PC-9 (cell line): Measurements from ENCODE around the gene KRCC1. TPM values are rescaled to one million over a fixed set of nuclear protein-coding genes. Genes with fewer than 3 reads are reported as not detected.

Source experiments
- BruUV-seq: library from RNA; stranded (reverse); fragments of 400-500 nt; replicated peaks from 2 replicates; lab custom pipeline; 2021; lab: Mats Ljungman, UMichigan
- CTCF ChIA-PET: fragments of 300-600 bp; sonication (Branson Sonifier 250); formaldehyde crosslinking; loops from one replicate; lab custom pipeline; 2022; ENCODE audit warnings: antibody characterized with exemption; lab: Charles Lee
- POLR2A ChIA-PET: fragments of 300-600 bp; sonication (Branson Sonifier 250); formaldehyde crosslinking; loops from one replicate; lab custom pipeline; 2022; ENCODE audit warnings: antibody characterized with exemption; ENCODE audit not compliant: unreplicated experiment; lab: Charles Lee
- DNase-seq, 2 experiments: peaks; one replicate each; pipeline versions ENCODE4 v3.0.0 to v3.0.0-alpha.2; 2015 to 2022; ENCODE audit warnings: mixed read lengths in 1 of 2
- H2AFZ ChIP-seq: fragments of 200-600 bp; sonication (generic); 2 replicates; pipeline ENCODE4 v1.8.1; 2017; ENCODE audit warnings: antibody characterized with exemption
- H3F3A ChIP-seq: fragments of 200-600 bp; sonication (generic); 2 replicates; pipeline ENCODE4 v1.8.1; 2017; ENCODE audit warnings: antibody characterized with exemption, mild to moderate bottlenecking, low read depth; ENCODE audit not compliant: insufficient read depth
- H3K27ac ChIP-seq: fragments of 200-600 bp; sonication (generic); 2 replicates; pipeline ENCODE4 v1.6.1; 2016; ENCODE audit warnings: mixed run types
- H3K27me3 ChIP-seq: fragments of 200-600 bp; sonication (generic); 2 replicates; pipeline ENCODE4 v1.6.1; 2016; ENCODE audit warnings: low read depth, mixed run types; ENCODE audit not compliant: insufficient read depth
- H3K36me3 ChIP-seq: fragments of 200-600 bp; sonication (generic); 2 replicates; pipeline ENCODE4 v1.6.1; 2016; ENCODE audit warnings: low read depth, mixed run types
- H3K4me1 ChIP-seq: fragments of 200-600 bp; sonication (generic); replicated peaks from 2 replicates; pipeline ENCODE4 v1.6.1; 2016; ENCODE audit warnings: mixed run types; ENCODE audit not compliant: insufficient read depth
- H3K4me2 ChIP-seq: fragments of 200-600 bp; sonication (generic); 2 replicates; pipeline ENCODE4 v1.6.1; 2017; ENCODE audit warnings: mixed run types
- H3K4me3 ChIP-seq: fragments of 200-600 bp; sonication (generic); 2 replicates; pipeline ENCODE4 v1.6.1; 2016; ENCODE audit warnings: mixed run types
- H3K79me2 ChIP-seq: fragments of 200-600 bp; sonication (generic); 2 replicates; pipeline ENCODE4 v1.6.1; 2017; ENCODE audit warnings: low read depth, mixed run types
- H3K9me2 ChIP-seq: fragments of 200-600 bp; sonication (generic); 2 replicates; pipeline ENCODE4 v1.8.1; 2017; ENCODE audit warnings: mild to moderate bottlenecking; ENCODE audit not compliant: insufficient read depth
- H3K9me3 ChIP-seq: fragments of 200-600 bp; sonication (generic); 2 replicates; pipeline ENCODE4 v1.8.1; 2016; ENCODE audit warnings: low read depth; ENCODE audit not compliant: insufficient read depth
- H4K20me1 ChIP-seq: fragments of 200-600 bp; sonication (generic); 2 replicates; pipeline ENCODE4 v1.8.1; 2017; ENCODE audit not compliant: insufficient read depth
- EZH2 ChIP-seq: fragments of 200-600 bp; sonication (generic); IDR thresholded peaks from 2 replicates; pipeline ENCODE4 v1.8.0; 2017; ENCODE audit warnings: antibody characterized with exemption, low read depth
- intact Hi-C: fragments of 100-400 bp; cut with micrococcal nuclease; formaldehyde crosslinking; loops from one replicate; pipeline ENCODE4 v1.10.0; 2022; ENCODE audit not compliant: unreplicated experiment
- total RNA-seq: library from RNA; stranded (reverse); gene quantifications from 2 replicates; pipeline ENCODE4 v1.2.3, GENCODE V29; 2021
- TF ChIP-seq, protein P1 (sequence below): fragments of 200-600 bp; sonication (generic); conservative IDR thresholded peaks from 2 replicates; pipeline ENCODE4 v1.6.1; 2017; ENCODE audit warnings: mixed run types, antibody characterized with exemption, mild to moderate bottlenecking, moderate library complexity

The KRCC1 gene
- total RNA-seq, 1 experiment from 2014 or later = 17.4 TPM

DNA sequence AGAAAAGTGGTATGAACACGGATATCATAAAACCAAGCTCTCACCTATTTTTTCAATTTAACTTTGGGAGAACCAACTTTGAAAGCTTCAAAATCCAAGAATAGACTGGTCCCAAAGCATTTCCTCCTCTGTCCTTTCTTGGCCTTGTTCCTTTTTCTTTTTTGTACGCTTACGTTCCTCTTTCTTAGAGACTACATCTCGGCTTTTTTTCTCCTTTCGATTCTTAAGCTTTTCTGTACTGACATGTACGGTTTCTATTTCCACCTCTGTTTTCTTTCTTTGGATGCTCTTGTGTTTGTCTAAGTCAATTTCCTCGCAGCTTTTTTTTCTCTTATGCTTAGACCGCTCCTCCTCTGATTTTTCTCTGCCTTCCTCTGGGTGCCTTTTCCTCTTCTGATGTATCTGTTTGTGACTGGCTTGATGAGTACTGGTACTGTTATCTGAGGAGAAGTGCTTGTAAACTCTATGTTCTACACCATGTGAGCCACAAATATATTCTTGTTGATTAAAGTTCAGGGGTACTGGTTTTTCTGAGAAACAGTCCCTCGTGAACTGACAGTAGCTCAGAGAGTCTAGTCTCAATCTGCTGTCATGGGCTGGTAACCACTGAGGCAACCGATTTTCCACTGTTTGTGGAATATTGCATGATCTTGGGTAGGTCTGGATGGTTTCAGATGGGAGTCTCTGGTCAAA lies 27.7 kb downstream of the KRCC1 start:
- no peaks in the 10 kb centered on the region for H3K9me3 ChIP-seq
- TF ChIP-seq EZH2 = no peak
- TF ChIP-seq, protein P1, sequence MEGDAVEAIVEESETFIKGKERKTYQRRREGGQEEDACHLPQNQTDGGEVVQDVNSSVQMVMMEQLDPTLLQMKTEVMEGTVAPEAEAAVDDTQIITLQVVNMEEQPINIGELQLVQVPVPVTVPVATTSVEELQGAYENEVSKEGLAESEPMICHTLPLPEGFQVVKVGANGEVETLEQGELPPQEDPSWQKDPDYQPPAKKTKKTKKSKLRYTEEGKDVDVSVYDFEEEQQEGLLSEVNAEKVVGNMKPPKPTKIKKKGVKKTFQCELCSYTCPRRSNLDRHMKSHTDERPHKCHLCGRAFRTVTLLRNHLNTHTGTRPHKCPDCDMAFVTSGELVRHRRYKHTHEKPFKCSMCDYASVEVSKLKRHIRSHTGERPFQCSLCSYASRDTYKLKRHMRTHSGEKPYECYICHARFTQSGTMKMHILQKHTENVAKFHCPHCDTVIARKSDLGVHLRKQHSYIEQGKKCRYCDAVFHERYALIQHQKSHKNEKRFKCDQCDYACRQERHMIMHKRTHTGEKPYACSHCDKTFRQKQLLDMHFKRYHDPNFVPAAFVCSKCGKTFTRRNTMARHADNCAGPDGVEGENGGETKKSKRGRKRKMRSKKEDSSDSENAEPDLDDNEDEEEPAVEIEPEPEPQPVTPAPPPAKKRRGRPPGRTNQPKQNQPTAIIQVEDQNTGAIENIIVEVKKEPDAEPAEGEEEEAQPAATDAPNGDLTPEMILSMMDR = no peak
- H3K36me3 ChIP-seq = peaks cover 12% of the 10 kb centered on the region

DNA sequence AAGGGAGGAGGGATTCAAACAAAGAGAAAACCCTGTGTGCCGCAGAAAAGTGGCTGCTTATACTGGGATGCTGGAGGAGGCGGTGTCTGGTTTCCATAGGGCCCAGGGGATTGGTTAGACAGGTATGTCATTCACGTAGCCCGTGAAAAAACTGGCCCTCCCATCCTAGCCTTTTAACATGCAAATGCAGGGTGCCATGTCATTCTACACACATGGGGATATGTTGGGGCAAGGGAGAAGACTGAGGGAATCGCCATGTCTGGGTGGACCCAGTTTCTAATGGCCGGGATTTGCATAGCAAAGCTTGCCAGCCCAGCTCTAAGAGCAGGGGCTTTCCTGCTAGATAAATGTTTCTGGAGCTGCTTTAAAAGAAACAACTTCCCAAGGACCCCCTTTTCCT lies 31.1 kb downstream of the KRCC1 start:
- Histone ChIP-seq H3K9me3 (no peaks in the 10 kb centered on the region), H3K9me2 (0 out of 2 replicates have a peak, but pooled peaks cover 4% of the 10 kb centered on the region), H3K27ac (no peak overlapping the region), H3K36me3 (peaks cover 8% of the 10 kb centered on the region), H3K27me3 (no peaks in the 10 kb centered on the region), H3K79me2 (no peaks in the 10 kb centered on the region), H3K4me3 (no peak overlapping the region), H3K4me1 (no peaks in the 10 kb centered on the region), H3K4me2 (no peak overlapping the region), H3F3A (no peaks in the 10 kb centered on the region), H4K20me1 (no peaks in the 10 kb centered on the region), H2AFZ (no peak overlapping the region)
- no peak for DNase-seq
- intact Hi-C loops = no loop called here
- ChIA-PET CTCF (no interaction called here), POLR2A (no interaction called here)
- TF ChIP-seq EZH2 = no peak
- TF ChIP-seq, protein P1 = no peak
- BruUV-seq = no TSS peak

More for the DNA sequence above, 27.7 kb downstream of the KRCC1 start:
- Histone ChIP-seq H4K20me1 (no peaks in the 10 kb centered on the region), H3K4me1 (no peaks in the 10 kb centered on the region), H3K9me2 (0 out of 2 replicates have a peak, but pooled peaks cover 4% of the 10 kb centered on the region), H3K4me2 (no peak overlapping the region), H3K79me2 (no peaks in the 10 kb centered on the region), H3K4me3 (no peak overlapping the region), H3F3A (no peaks in the 10 kb centered on the region), H2AFZ (no peak overlapping the region), H3K27ac (no peak overlapping the region), H3K27me3 (no peaks in the 10 kb centered on the region)
- POLR2A ChIA-PET = no interaction called here
- CTCF ChIA-PET = no interaction called here
- BruUV-seq = TSS peak; percentile 51
- DNase-seq = no peak
- intact Hi-C loops = no loop called here

DNA sequence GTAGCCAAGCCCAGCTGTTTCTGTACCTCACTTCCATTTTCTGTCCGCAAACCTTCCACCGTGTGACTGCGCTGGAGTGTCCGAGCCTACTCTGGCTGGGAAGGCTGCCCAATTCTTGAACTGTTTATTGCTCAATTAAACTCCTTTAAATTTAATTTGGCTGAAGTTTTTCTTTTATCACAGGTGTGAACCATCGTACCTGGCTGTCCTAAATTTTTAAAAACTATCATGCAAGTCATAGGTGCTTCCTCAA lies 33.0 kb downstream of the KRCC1 start:
- CTCF ChIA-PET = interaction anchor here (0.7 kb wide), 1 partner anchor 20 kb away, joined by 3 read pairs; no protein-coding TSS in a partner anchor
- intact Hi-C loops = no loop called here
- Histone ChIP-seq H3K4me1 (no peaks in the 10 kb centered on the region), H3K9me3 (no peaks in the 10 kb centered on the region), H3K9me2 (0 out of 2 replicates have a peak, but pooled peaks cover 4% of the 10 kb centered on the region), H4K20me1 (no peaks in the 10 kb centered on the region), H3K4me3 (no peak overlapping the region), H3K4me2 (no peak overlapping the region), H3K27ac (no peak overlapping the region), H3K79me2 (no peaks in the 10 kb centered on the region), H3F3A (no peaks in the 10 kb centered on the region), H3K27me3 (no peaks in the 10 kb centered on the region), H2AFZ (no peak overlapping the region), H3K36me3 (no peaks in the 10 kb centered on the region)
- POLR2A ChIA-PET = no interaction called here
- no peak for DNase-seq
- TF ChIP-seq EZH2 = no peak
- TF ChIP-seq, protein P1 = no peak
- no TSS peak for BruUV-seq
